GM19328 (cell line): ENCODE results near the gene MYO1E.
"Not testable (repeated sequence)": the region's sequence is repeated elsewhere in the genome, so short reads cannot be mapped to it uniquely, and the experiment has no call there.

ENCODE experiments used
- ATAC-seq: cut with Tn5 transposase; IDR thresholded peaks from one replicate; pipeline ENCODE4 v1.9.1; 2021; ENCODE audit warnings: mild to moderate bottlenecking, moderate library complexity; ENCODE audit not compliant: unreplicated experiment

MYO1E gene

GRCh38 chr15:59148153-59148833 is 224.4 kb downstream of the MYO1E start:
- ATAC-seq = no peak

- no peak for ATAC-seq
Measured at GRCh38 chr15:59147666-59148065, 225.0 kb downstream of the MYO1E start.

- ATAC-seq = not testable (repeated sequence)
Measured at GRCh38 chr15:59144594-59144993, 228.1 kb downstream of the MYO1E start.

- no peak for ATAC-seq
Measured at GRCh38 chr15:59143281-59143680, 229.4 kb downstream of the MYO1E start.

- ATAC-seq = no peak
Measured at GRCh38 chr15:59140422-59141226, 232.0 kb downstream of the MYO1E start.

- ATAC-seq = peak; percentile 63
Measured at GRCh38 chr15:59138243-59138642, 234.4 kb downstream of the MYO1E start.

- ATAC-seq = no peak
Measured at GRCh38 chr15:59137566-59137965, 235.1 kb downstream of the MYO1E start.

- ATAC-seq = no peak
Measured at GRCh38 chr15:59133929-59134427, 238.7 kb downstream of the MYO1E start.

- no peak for ATAC-seq
Measured at GRCh38 chr15:59131969-59132562, 240.6 kb downstream of the MYO1E start.

- no peak for ATAC-seq
Measured at GRCh38 chr15:59131456-59131855, 241.2 kb downstream of the MYO1E start.

- ATAC-seq = not testable (repeated sequence)
Measured at GRCh38 chr15:59127255-59127654, 245.4 kb downstream of the MYO1E start.

- not testable (repeated sequence) for ATAC-seq
Measured at GRCh38 chr15:59125683-59126082, 247.0 kb downstream of the MYO1E start.

GRCh38 chr15:59124261-59124660 is 248.4 kb downstream of the MYO1E start:
- ATAC-seq = no peak

- ATAC-seq = no peak
Measured at GRCh38 chr15:59120937-59121336, 251.7 kb downstream of the MYO1E start.

- ATAC-seq = no peak
Measured at GRCh38 chr15:59119625-59120024, 253.0 kb downstream of the MYO1E start.

GRCh38 chr15:59116771-59117170 is 255.9 kb downstream of the MYO1E start:
- no peak for ATAC-seq

GRCh38 chr15:59116141-59116540 is 256.5 kb downstream of the MYO1E start:
- ATAC-seq = no peak

- ATAC-seq = no peak
Measured at GRCh38 chr15:59115047-59115446, 257.6 kb downstream of the MYO1E start.

- no peak for ATAC-seq
Measured at GRCh38 chr15:59111251-59111650, 261.4 kb downstream of the MYO1E start.

- no peak for ATAC-seq
Measured at GRCh38 chr15:59105854-59106253, 266.8 kb downstream of the MYO1E start.

GRCh38 chr15:59104912-59105732 is 267.5 kb downstream of the MYO1E start, which contains the start of gene CCNB2:
Gene CCNB2 (plus strand): TSS chr15:59105146. CDS start chr15:59105269, 123 bp downstream.
- ATAC-seq = peak; percentile 98
